A549 (cell line): ENCODE data around the gene EMX2. TPM values are rescaled to one million over a fixed set of nuclear protein-coding genes. Genes with fewer than 3 reads are reported as not detected.

Experiments
- ATAC-seq, 2 experiments: fragments of 200-7000 bp in 1 of 2; fragments of >200 bp in 1 of 2; cut with Nextera tagmentation in 1 of 2; cut with Tn5 transposase in 1 of 2; 3 replicates each; pipeline versions ENCODE4 v1.8.0 to v1.9.1; 2018 to 2020; ENCODE audit warnings: mild to moderate bottlenecking in 1 of 2, moderate library complexity in 1 of 2
- CTCF ChIA-PET: fragments of 300-600 bp; sonication (Branson Sonifier 250); formaldehyde crosslinking; extraction: SDS; loops from one replicate; lab custom pipeline; 2021; ENCODE audit warnings: antibody characterized with exemption, inconsistent platforms; lab: Yijun Ruan, JAX
- POLR2A ChIA-PET: fragments of 350-600 bp; formaldehyde crosslinking; extraction: SDS; loops from one replicate; lab custom pipeline; 2021; ENCODE audit warnings: antibody characterized with exemption, inconsistent platforms; lab: Yijun Ruan, JAX
- DNase-seq, 2 experiments: peaks; one replicate each; pipeline versions ENCODE4 v3.0.0 to v3.0.0-alpha.2; 2011 to 2016; ENCODE audit warnings: low read depth in 1 of 2, low spot score in 1 of 2
- FAIRE-seq: peaks from 2 replicates; lab custom pipeline; 2011; peaks lifted over from hg19 to GRCh38; lab: Jason Lieb, UNC
- H3K27ac ChIP-seq, 2 experiments: fragments of >200 bp; sonication (Bioruptor Twin); formaldehyde crosslinking; 3 replicates each; pipeline ENCODE4 v1.5.1; 2016 to 2017
- H3K4me1 ChIP-seq: fragments of >200 bp; sonication (Bioruptor Twin); formaldehyde crosslinking; 3 replicates; pipeline ENCODE4 v1.6.1; 2016
- H3K4me2 ChIP-seq: fragments of >200 bp; sonication (Bioruptor Twin); formaldehyde crosslinking; 3 replicates; pipeline ENCODE4 v1.6.1; 2016
- H3K4me3 ChIP-seq: fragments of >200 bp; sonication (Bioruptor Twin); formaldehyde crosslinking; 3 replicates; pipeline ENCODE4 v1.5.1; 2016
- H3K9me3 ChIP-seq: fragments of >200 bp; sonication (Bioruptor Twin); formaldehyde crosslinking; 3 replicates; pipeline ENCODE4 v1.6.1; 2016
- BHLHE40 ChIP-seq: IDR thresholded peaks from 2 replicates; pipeline ENCODE4 v1.6.1; 2012; ENCODE audit warnings: low read depth, low read length, inconsistent platforms
- CBX2 ChIP-seq: fragments of 200-600 bp; sonication (generic); IDR thresholded peaks from 2 replicates; pipeline ENCODE4 v1.6.1; 2016; ENCODE audit warnings: low read depth, mild to moderate bottlenecking, borderline replicate concordance
- CHD4 ChIP-seq: fragments of 200-600 bp; sonication (generic); IDR thresholded peaks from 2 replicates; pipeline ENCODE4 v1.6.1; 2016; ENCODE audit warnings: antibody characterized with exemption, mild to moderate bottlenecking, borderline replicate concordance
- EHF ChIP-seq: fragments of 250-450 bp; sonication (Bioruptor Pico); IDR thresholded peaks from 2 replicates; pipeline ENCODE4 v1.5.0; 2020; ENCODE audit warnings: mild to moderate bottlenecking
- ESRRA ChIP-seq: fragments of 150-350 bp; IDR thresholded peaks from 2 replicates; pipeline ENCODE4 v1.6.1; 2014; ENCODE audit warnings: mild to moderate bottlenecking, low read length, borderline replicate concordance
- FOSL2 ChIP-seq, 2 experiments: fragments of 450-650 bp in 1 of 2; fragments of >200 bp in 1 of 2; sonication (Bioruptor Twin) in 1 of 2; formaldehyde crosslinking; IDR thresholded peaks; 2 replicates each; pipeline versions ENCODE4 v1.5.0 to v1.6.1; 2016 to 2020; ENCODE audit warnings: mild to moderate bottlenecking in 1 of 2, moderate library complexity in 1 of 2
- FOXS1 ChIP-seq: fragments of 250-450 bp; sonication (Bioruptor Pico); IDR thresholded peaks from 2 replicates; pipeline ENCODE4 v1.5.0; 2020; ENCODE audit warnings: mild to moderate bottlenecking, moderate library complexity
- HOXB5 ChIP-seq: fragments of 250-450 bp; sonication (Bioruptor Pico); IDR thresholded peaks from 2 replicates; pipeline ENCODE4 v1.5.0; 2020; ENCODE audit warnings: mild to moderate bottlenecking, moderate library complexity
- JUN ChIP-seq, 2 experiments: fragments of >200 bp; sonication (Bioruptor Twin); formaldehyde crosslinking; IDR thresholded peaks; 2 replicates in 1 of 2; 3 replicates in 1 of 2; pipeline ENCODE4 v1.6.1; 2016 to 2017
- KDM1A ChIP-seq: fragments of 200-600 bp; sonication (generic); IDR thresholded peaks from 2 replicates; pipeline ENCODE4 v1.6.1; 2016; ENCODE audit warnings: low read depth, mild to moderate bottlenecking
- KDM5A ChIP-seq: fragments of 200-600 bp; sonication (generic); IDR thresholded peaks from 2 replicates; pipeline ENCODE4 v1.6.1; 2016; ENCODE audit warnings: antibody characterized with exemption, mild to moderate bottlenecking
- MAFK ChIP-seq: fragments of 450-650 bp; IDR thresholded peaks from 2 replicates; pipeline ENCODE4 v1.6.1; 2014; ENCODE audit not compliant: partially characterized antibody
- MAZ ChIP-seq: fragments of 150-350 bp; IDR thresholded peaks from 2 replicates; pipeline ENCODE4 v1.6.1; 2014; ENCODE audit warnings: antibody characterized with exemption, low read depth, low read length, borderline replicate concordance
- MYC ChIP-seq: IDR thresholded peaks from 2 replicates; pipeline ENCODE4 v1.6.1; 2012; ENCODE audit warnings: mild to moderate bottlenecking, inconsistent platforms, low read length, improper control_type of control experiment, borderline replicate concordance
- NPAS2 ChIP-seq: fragments of 250-450 bp; sonication (Bioruptor Pico); IDR thresholded peaks from 2 replicates; pipeline ENCODE4 v1.8.0; 2022; ENCODE audit warnings: mild to moderate bottlenecking, moderate library complexity, borderline replicate concordance
- POLR2A ChIP-seq: IDR thresholded peaks from 2 replicates; pipeline ENCODE4 v1.6.1; 2012; ENCODE audit warnings: mild to moderate bottlenecking, low read length
- RAD21 ChIP-seq, 2 experiments: fragments of >200 bp in 1 of 2; sonication (Bioruptor Twin) in 1 of 2; formaldehyde crosslinking in 1 of 2; IDR thresholded peaks in 1 of 2; conservative IDR thresholded peaks in 1 of 2; 2 replicates in 1 of 2; 3 replicates in 1 of 2; pipeline ENCODE4 v1.6.1; 2012 to 2018; ENCODE audit warnings: inconsistent platforms in 1 of 2
- RARB ChIP-seq: fragments of 250-450 bp; sonication (Bioruptor Pico); IDR thresholded peaks from 2 replicates; pipeline ENCODE4 v1.8.0; 2021; ENCODE audit warnings: mild to moderate bottlenecking, moderate library complexity
- RCOR1 ChIP-seq: fragments of 150-350 bp; IDR thresholded peaks from 2 replicates; pipeline ENCODE4 v1.6.1; 2014; ENCODE audit warnings: antibody characterized with exemption, low read length, low read depth
- RFX5 ChIP-seq: fragments of 450-650 bp; IDR thresholded peaks from 2 replicates; pipeline ENCODE4 v1.7.1; 2014; ENCODE audit warnings: antibody characterized with exemption, mild to moderate bottlenecking, moderate library complexity
- SMC3 ChIP-seq: fragments of >200 bp; sonication (Bioruptor Twin); formaldehyde crosslinking; IDR thresholded peaks from 3 replicates; pipeline ENCODE4 v1.6.1; 2018; ENCODE audit warnings: inconsistent platforms
- SREBF2 ChIP-seq: fragments of 450-650 bp; IDR thresholded peaks from 2 replicates; pipeline ENCODE4 v1.6.1; 2014; ENCODE audit warnings: mild to moderate bottlenecking, moderate library complexity
- TFCP2L1 ChIP-seq: fragments of 250-450 bp; sonication (Bioruptor Pico); IDR thresholded peaks from 2 replicates; pipeline ENCODE4 v1.5.0; 2021; ENCODE audit warnings: mild to moderate bottlenecking
- USF2 ChIP-seq: fragments of 450-650 bp; IDR thresholded peaks from 2 replicates; pipeline ENCODE4 v1.6.1; 2014; ENCODE audit warnings: antibody characterized with exemption
- ZFP36 ChIP-seq: fragments of 450-650 bp; IDR thresholded peaks from 2 replicates; pipeline ENCODE4 v1.6.1; 2014; ENCODE audit warnings: borderline replicate concordance; ENCODE audit not compliant: partially characterized antibody
- ZSCAN20 ChIP-seq: fragments of 250-450 bp; sonication (Bioruptor Pico); IDR thresholded peaks from 2 replicates; pipeline ENCODE4 v1.8.0; 2022; ENCODE audit warnings: mild to moderate bottlenecking, moderate library complexity
- WGBS: methylation state at CpG from one replicate; pipeline ENCODE4 v1.1.6; 2017; ENCODE audit errors: missing lambda C conversion rate; 5-methylcytosine and 5-hydroxymethylcytosine counted together
- polyA plus RNA-seq, 4 experiments: library from polyadenylated mRNA; depleted of rRNA in 3 of 4; stranded (reverse); fragments of >200 nt; fragmentation: RNase III in 1 of 4; extraction: RNeasy Plus Mini Kit Qiagen cat#74134 plus additional on column Dnase treatment in 1 of 4; gene quantifications; 2 replicates in 3 of 4; 3 replicates in 1 of 4; pipeline ENCODE4 v1.2.3, GENCODE V29; 2011 to 2017
- TF ChIP-seq, protein P1 (sequence below): fragments of >200 bp; sonication (Bioruptor Twin); formaldehyde crosslinking; IDR thresholded peaks from 3 replicates; pipeline ENCODE4 v1.5.1; 2016
- TF ChIP-seq, protein P2 (sequence below): IDR thresholded peaks from 2 replicates; pipeline ENCODE4 v1.6.1; 2012; ENCODE audit warnings: low read depth, borderline replicate concordance
- TF ChIP-seq, protein P3 (sequence below): fragments of >200 bp; sonication (Bioruptor Twin); formaldehyde crosslinking; IDR thresholded peaks from 3 replicates; pipeline ENCODE4 v1.6.1; 2016

EMX2 gene
- polyA plus RNA-seq, 2 of the 4 experiments (the other 2 are of a cell fraction) = not detected

GRCh38 chr10:117555863-117556262, 13.3 kb downstream of the EMX2 start:
- Histone ChIP-seq H3K27ac (no peak overlapping the region), H3K9me3 (no peaks in the 10 kb centered on the region), H3K4me1 (no peaks in the 10 kb centered on the region), H3K4me2 (no peak overlapping the region), H3K4me3 (no peak overlapping the region)
- 9% methylated on average over 1 of the region's 1 CpG for WGBS
- POLR2A ChIA-PET = no interaction called here
- FAIRE-seq (no peak), ATAC-seq (no peak), DNase-seq (no peak)
- TF ChIP-seq, protein P1, sequence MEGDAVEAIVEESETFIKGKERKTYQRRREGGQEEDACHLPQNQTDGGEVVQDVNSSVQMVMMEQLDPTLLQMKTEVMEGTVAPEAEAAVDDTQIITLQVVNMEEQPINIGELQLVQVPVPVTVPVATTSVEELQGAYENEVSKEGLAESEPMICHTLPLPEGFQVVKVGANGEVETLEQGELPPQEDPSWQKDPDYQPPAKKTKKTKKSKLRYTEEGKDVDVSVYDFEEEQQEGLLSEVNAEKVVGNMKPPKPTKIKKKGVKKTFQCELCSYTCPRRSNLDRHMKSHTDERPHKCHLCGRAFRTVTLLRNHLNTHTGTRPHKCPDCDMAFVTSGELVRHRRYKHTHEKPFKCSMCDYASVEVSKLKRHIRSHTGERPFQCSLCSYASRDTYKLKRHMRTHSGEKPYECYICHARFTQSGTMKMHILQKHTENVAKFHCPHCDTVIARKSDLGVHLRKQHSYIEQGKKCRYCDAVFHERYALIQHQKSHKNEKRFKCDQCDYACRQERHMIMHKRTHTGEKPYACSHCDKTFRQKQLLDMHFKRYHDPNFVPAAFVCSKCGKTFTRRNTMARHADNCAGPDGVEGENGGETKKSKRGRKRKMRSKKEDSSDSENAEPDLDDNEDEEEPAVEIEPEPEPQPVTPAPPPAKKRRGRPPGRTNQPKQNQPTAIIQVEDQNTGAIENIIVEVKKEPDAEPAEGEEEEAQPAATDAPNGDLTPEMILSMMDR = no peak
- TF ChIP-seq KDM5A = no peak
- CTCF ChIA-PET = interaction anchor here (1.6 kb wide), 1 partner anchor 8 kb away, joined by 5 read pairs; no protein-coding TSS in a partner anchor

- FAIRE-seq (no peak), ATAC-seq (no peak), DNase-seq (no peak)
- H3K4me2 ChIP-seq = no peak overlapping the region
- H3K9me3 ChIP-seq = no peaks in the 10 kb centered on the region
- ChIA-PET POLR2A (no interaction called here), CTCF (interaction anchor here (1.6 kb wide), 1 partner anchor 9 kb away, joined by 5 read pairs; no protein-coding TSS in a partner anchor)
- no peak overlapping the region for H3K4me3 ChIP-seq
- no peak overlapping the region for H3K27ac ChIP-seq
- 10% methylated on average over 5 of the region's 5 CpGs for WGBS
- TF ChIP-seq KDM5A (no peak), RAD21 (conservative IDR thresholded peaks at IDR 0.05 in 1 of 2, IDR thresholded peaks at IDR 0.05 in 1 of 2) (no peak), FOXS1 (CRISPR knock-in tag) (no peak), RCOR1 (no peak), NPAS2 (CRISPR knock-in tag) (no peak), MAZ (no peak), RFX5 (no peak), ESRRA (no peak), HOXB5 (no peak), KDM1A (no peak), CHD4 (no peak), EHF (CRISPR knock-in tag) (no peak), FOSL2 (IDR thresholded peaks at IDR 0.05) (no peak), FOSL2 (CRISPR knock-in tag; IDR thresholded peaks at IDR 0.05) (no peak), TFCP2L1 (no peak)
- TF ChIP-seq, protein P1 = no peak
- H3K4me1 ChIP-seq = no peaks in the 10 kb centered on the region
Observed at GRCh38 chr10:117556356-117556755, 13.8 kb downstream of the EMX2 start.

DNA sequence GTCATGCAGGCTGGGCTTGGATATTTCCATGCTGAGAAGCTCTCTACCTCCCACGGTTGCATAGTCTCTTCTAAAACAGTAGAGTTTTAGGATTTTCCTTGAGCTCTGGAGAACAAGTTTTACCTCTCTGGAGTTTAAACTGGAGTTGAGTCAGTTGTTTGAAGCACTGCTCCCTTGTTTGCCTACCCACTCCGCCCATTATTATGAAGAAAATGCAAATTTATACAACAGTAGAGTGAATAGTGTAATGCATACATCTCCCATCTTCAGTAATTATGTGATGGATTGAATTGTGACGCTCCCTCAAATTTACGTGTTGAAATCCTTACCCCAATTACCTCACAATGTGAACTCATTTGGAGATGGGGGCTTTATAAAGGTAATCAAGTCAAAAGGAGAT, 17.2 kb downstream of the EMX2 start:
- WGBS = 14% methylated on average over 4 of the region's 4 CpGs
- Histone ChIP-seq H3K4me3 (no peak overlapping the region), H3K27ac (no peak overlapping the region), H3K4me1 (no peaks in the 10 kb centered on the region), H3K9me3 (no peaks in the 10 kb centered on the region), H3K4me2 (no peak overlapping the region)
- FAIRE-seq (no peak), ATAC-seq (no peak), DNase-seq (no peak)
- POLR2A ChIA-PET = no interaction called here
- TF ChIP-seq MAFK (no peak), USF2 (no peak), JUN (IDR thresholded peaks at IDR 0.05) (no peak), BHLHE40 (no peak), ZFP36 (no peak), RARB (no peak), SMC3 (no peak), RAD21 (conservative IDR thresholded peaks at IDR 0.05 in 1 of 2, IDR thresholded peaks at IDR 0.05 in 1 of 2) (no peak), CBX2 (no peak), MYC (no peak), ZSCAN20 (CRISPR knock-in tag) (no peak), POLR2A (no peak), SREBF2 (no peak)
- TF ChIP-seq, protein P2, sequence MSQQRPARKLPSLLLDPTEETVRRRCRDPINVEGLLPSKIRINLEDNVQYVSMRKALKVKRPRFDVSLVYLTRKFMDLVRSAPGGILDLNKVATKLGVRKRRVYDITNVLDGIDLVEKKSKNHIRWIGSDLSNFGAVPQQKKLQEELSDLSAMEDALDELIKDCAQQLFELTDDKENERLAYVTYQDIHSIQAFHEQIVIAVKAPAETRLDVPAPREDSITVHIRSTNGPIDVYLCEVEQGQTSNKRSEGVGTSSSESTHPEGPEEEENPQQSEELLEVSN = no peak
- TF ChIP-seq, protein P3, sequence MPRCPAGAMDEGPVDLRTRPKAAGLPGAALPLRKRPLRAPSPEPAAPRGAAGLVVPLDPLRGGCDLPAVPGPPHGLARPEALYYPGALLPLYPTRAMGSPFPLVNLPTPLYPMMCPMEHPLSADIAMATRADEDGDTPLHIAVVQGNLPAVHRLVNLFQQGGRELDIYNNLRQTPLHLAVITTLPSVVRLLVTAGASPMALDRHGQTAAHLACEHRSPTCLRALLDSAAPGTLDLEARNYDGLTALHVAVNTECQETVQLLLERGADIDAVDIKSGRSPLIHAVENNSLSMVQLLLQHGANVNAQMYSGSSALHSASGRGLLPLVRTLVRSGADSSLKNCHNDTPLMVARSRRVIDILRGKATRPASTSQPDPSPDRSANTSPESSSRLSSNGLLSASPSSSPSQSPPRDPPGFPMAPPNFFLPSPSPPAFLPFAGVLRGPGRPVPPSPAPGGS = no peak
- CTCF ChIA-PET = interaction anchor here (1.1 kb wide), 1 partner anchor 13 kb away, joined by 3 read pairs; no protein-coding TSS in a partner anchor
